HepG2 (cell line): Measurements from ENCODE around the gene SNX2. TPM values are rescaled to one million over a fixed set of nuclear protein-coding genes. Genes with fewer than 3 reads are reported as not detected.

Experiments
- ELF3 ChIP-seq: IDR thresholded peaks from 2 replicates; pipeline ENCODE4 v1.6.1; 2016; ENCODE audit warnings: missing genetic modification reagents, missing compliant biosample characterization
- GATAD2A ChIP-seq: IDR thresholded peaks from 2 replicates; pipeline ENCODE4 v1.6.1; 2016
- PLRG1 ChIP-seq: fragments of 450-650 bp; conservative IDR thresholded peaks from 2 replicates; pipeline ENCODE4 v1.6.1; 2016
- REL ChIP-seq: sonication (generic); formaldehyde crosslinking; conservative IDR thresholded peaks from 2 replicates; pipeline ENCODE4 v1.8.0; 2022; ENCODE audit warnings: mild to moderate bottlenecking, missing genetic modification reagents, moderate library complexity
- SALL1 ChIP-seq: sonication (generic); formaldehyde crosslinking; IDR thresholded peaks from 2 replicates; pipeline ENCODE4 v1.8.0; 2022; ENCODE audit warnings: mild to moderate bottlenecking, missing genetic modification reagents
- STAG1 ChIP-seq: sonication (generic); formaldehyde crosslinking; IDR thresholded peaks from 2 replicates; pipeline ENCODE4 v1.4.0; 2020; ENCODE audit warnings: missing genetic modification reagents
- ZBTB1 ChIP-seq: sonication (generic); formaldehyde crosslinking; IDR thresholded peaks from 2 replicates; pipeline ENCODE4 v1.4.0; 2020; ENCODE audit warnings: missing genetic modification reagents, borderline replicate concordance
- polyA plus RNA-seq, 8 experiments: library from polyadenylated mRNA; depleted of rRNA in 3 of 8; stranded (reverse) in 7 of 8; unstranded in 1 of 8; fragments of >200 nt; fragmentation: Illumina TruSeq in 4 of 8; extraction: Trizol in 4 of 8; gene quantifications; 2 replicates each; pipeline versions ENCODE4 v1.2.1 to v1.2.3, GENCODE V29; 2011 to 2016; ENCODE audit warnings: low read depth in 4 of 8, missing spikeins in 1 of 8, mixed read lengths in 1 of 8; ENCODE audit not compliant: insufficient read depth in 1 of 8
- total RNA-seq, 5 experiments: library from RNA; depleted of rRNA; stranded (reverse); fragments of >200 nt; fragmentation: Illumina TruSeq; extraction: Trizol; gene quantifications; 2 replicates each; pipeline ENCODE4 v1.2.3, GENCODE V29; 2016; ENCODE audit warnings: low read depth in 1 of 5
- TF ChIP-seq, protein P1 (sequence below): sonication (generic); formaldehyde crosslinking; IDR thresholded peaks from 2 replicates; pipeline ENCODE4 v1.5.0; 2020; ENCODE audit warnings: missing genetic modification reagents
- TF ChIP-seq, protein P2 (sequence below): sonication (generic); formaldehyde crosslinking; IDR thresholded peaks from 2 replicates; pipeline ENCODE4 v1.4.0; 2020; ENCODE audit warnings: missing genetic modification reagents, borderline replicate concordance
- TF ChIP-seq, protein P3 (sequence below): sonication (generic); IDR thresholded peaks from 2 replicates; pipeline ENCODE4 v1.6.1; 2016; ENCODE audit warnings: low read depth, borderline replicate concordance

The SNX2 gene
- total and polyA plus RNA-seq, 2 of the 13 experiments (the other 11 are each of a cell fraction or from before 2014, with no cell fraction given): 26.4 to 78.8 TPM

DNA sequence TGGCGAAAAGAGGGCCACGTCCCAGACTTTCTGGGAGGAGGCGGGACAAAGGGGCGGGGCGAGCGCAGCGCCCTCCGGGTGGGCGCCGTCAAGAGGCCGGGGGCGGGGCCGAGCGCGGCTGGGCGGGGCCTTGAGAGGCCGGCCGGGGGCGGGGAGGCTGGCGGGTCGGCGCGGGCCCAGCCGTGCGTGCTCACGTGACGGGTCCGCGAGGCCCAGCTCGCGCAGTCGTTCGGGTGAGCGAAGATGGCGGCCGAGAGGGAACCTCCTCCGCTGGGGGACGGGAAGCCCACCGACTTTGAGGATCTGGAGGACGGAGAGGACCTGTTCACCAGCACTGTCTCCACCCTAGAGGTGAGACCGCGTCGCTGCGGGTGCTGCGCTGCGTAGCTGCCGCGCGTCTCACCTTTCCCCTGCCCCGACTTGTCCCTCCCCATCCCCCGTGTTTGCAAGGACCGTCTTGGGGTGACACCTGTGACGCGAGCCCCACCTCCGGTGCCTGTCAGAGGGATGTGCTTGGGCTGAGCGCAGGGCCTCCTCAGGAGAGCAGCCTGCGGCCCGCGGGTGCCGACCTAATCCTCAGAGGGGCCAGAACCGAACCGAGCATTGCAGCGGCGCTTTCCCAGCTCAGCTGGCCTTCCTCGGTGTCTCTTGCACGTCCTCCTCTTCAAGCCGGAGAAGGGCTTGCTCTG lies at the start of gene SNX2 (continued):
- TF ChIP-seq, protein P1, sequence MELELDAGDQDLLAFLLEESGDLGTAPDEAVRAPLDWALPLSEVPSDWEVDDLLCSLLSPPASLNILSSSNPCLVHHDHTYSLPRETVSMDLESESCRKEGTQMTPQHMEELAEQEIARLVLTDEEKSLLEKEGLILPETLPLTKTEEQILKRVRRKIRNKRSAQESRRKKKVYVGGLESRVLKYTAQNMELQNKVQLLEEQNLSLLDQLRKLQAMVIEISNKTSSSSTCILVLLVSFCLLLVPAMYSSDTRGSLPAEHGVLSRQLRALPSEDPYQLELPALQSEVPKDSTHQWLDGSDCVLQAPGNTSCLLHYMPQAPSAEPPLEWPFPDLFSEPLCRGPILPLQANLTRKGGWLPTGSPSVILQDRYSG (CRISPR knock-in tag): no peak
- TF ChIP-seq STAG1 (CRISPR knock-in tag): no peak
- TF ChIP-seq, protein P2, sequence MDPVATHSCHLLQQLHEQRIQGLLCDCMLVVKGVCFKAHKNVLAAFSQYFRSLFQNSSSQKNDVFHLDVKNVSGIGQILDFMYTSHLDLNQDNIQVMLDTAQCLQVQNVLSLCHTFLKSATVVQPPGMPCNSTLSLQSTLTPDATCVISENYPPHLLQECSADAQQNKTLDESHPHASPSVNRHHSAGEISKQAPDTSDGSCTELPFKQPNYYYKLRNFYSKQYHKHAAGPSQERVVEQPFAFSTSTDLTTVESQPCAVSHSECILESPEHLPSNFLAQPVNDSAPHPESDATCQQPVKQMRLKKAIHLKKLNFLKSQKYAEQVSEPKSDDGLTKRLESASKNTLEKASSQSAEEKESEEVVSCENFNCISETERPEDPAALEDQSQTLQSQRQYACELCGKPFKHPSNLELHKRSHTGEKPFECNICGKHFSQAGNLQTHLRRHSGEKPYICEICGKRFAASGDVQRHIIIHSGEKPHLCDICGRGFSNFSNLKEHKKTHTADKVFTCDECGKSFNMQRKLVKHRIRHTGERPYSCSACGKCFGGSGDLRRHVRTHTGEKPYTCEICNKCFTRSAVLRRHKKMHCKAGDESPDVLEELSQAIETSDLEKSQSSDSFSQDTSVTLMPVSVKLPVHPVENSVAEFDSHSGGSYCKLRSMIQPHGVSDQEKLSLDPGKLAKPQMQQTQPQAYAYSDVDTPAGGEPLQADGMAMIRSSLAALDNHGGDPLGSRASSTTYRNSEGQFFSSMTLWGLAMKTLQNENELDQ (CRISPR knock-in tag): no peak
- 0 out of 2 replicates have a peak, but pooled peaks have one; percentile 6 for TF ChIP-seq ELF3 (CRISPR knock-in tag)
- no peak for TF ChIP-seq REL (CRISPR knock-in tag)
- TF ChIP-seq GATAD2A (CRISPR knock-in tag): no peak
- peak; percentile 58; the same call in 1 of the 2 replicates for TF ChIP-seq SALL1 (CRISPR knock-in tag)
- TF ChIP-seq ZBTB1 (CRISPR knock-in tag): no peak
- no peak for TF ChIP-seq PLRG1
- TF ChIP-seq, protein P3, sequence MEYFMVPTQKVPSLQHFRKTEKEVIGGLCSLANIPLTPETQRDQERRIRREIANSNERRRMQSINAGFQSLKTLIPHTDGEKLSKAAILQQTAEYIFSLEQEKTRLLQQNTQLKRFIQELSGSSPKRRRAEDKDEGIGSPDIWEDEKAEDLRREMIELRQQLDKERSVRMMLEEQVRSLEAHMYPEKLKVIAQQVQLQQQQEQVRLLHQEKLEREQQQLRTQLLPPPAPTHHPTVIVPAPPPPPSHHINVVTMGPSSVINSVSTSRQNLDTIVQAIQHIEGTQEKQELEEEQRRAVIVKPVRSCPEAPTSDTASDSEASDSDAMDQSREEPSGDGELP: no peak
- TF ChIP-seq, all 625 proteins: peak for 191
